Embryonic facial prominence (tissue), 1 donor: ENCODE results near the gene PLCB4.

Source experiments
- DNase-seq: peaks from one replicate; pipeline ENCODE4 v3.0.0-alpha.2; 2016; ENCODE audit errors: extremely low spot score

PLCB4 gene

DNA sequence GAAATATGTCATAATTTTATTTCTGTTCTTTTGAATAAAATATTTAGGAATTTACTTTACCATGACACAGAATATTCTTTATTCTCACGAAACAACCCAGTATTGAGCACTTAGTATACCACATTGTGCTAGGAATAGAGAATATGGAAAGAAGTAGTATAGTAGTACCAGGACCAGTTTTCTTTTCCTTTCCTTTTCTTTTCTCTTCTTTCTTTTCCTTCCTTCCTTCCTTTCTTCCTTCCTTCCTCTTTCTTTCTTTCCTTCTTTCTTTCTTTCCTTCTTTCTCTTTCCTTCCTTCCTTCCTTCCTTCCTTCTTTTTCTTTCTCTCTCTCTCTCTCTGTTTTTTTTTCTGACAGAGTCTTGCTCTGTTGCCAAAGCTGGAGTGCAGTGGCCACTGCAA lies 7.5 kb upstream of the PLCB4 start:
- DNase-seq, result no peak

DNA sequence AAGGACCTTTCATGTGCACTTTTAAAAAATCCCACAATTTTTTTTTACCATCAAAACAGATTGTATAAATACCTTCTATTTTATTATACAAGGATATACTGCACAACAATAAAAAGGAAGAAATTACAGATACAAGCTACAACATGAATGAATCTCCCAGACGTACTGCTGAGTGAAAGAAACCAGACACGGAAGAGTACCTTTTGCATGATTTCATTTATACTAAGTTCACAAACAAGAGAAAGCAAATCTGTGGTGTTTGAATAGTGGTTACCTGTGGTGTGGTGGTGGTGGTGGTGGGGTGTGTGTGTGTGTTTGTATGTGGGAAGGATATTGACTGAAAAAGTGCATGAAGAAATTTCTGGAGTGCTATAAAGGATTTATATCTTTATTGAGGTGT lies 6.8 kb upstream of the PLCB4 start:
- DNase-seq, result no peak

DNA sequence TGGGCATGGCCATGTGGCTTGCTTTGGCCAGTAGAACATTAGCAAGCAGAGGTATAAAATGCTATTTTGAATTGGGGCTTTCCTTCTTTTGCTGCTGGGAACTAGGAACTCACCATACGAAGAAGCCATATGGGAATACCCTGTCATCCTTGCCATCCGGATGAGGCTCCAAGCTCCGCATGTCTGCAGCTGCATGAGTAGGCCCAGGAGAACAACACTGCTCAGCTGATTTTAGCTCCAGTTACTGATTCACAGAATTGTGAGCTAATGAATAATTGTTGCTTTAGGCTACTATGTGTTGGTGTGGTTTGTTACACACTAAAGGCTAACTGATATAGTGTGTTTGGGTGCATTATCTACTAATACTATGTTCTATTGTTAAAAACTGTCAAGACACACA lies 2.7 kb upstream of the PLCB4 start:
- DNase-seq, result no peak

DNA sequence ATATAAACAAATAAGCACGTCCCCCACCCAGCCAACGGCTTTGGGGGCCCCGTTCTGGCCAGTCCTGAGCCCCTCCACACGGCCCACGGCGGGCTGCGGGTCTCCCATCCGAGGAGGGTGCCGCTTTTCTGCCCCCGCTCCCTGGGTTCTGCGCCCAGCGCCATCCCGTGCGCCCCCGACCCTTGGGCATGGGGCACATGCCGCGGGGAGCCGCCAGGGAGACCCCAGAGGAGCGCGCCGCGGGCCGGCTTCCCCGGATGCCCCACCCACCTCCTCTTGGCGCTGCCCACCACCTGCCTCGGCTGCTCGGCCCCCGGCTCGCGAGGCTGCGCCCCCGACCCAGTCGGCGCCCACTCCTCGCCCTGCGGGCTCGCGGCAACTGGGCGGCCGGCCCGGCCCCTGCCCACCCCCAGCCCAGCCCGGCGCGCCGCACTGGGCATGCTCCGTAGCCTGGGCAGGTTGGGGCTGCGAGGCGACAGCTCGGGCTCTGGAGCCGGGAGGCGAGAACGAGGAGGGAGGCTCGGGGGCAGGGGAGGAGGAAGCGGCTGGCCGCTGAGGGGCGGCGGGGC lies 570 bp upstream of the PLCB4 start:
- no peak for DNase-seq

DNA sequence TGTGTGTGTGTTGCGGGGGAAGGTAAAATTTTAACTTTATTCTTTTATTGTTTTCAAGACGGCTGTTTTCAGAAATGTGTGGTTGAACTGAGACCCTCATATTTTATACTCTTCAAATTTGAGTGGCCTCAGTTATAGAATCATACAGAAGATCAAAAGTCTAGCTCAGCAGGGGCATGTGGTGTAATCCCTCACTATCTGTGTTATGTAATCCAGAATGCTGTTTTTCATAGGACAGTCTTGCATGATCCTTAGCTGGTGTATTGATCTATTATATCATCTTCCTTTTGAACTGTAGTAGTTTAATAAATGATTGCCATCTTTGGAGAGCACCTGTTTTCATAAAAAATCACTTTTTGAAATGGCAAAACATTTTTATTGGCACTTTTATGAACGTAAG lies 1.4 kb downstream of the PLCB4 start:
- no peak for DNase-seq

DNA sequence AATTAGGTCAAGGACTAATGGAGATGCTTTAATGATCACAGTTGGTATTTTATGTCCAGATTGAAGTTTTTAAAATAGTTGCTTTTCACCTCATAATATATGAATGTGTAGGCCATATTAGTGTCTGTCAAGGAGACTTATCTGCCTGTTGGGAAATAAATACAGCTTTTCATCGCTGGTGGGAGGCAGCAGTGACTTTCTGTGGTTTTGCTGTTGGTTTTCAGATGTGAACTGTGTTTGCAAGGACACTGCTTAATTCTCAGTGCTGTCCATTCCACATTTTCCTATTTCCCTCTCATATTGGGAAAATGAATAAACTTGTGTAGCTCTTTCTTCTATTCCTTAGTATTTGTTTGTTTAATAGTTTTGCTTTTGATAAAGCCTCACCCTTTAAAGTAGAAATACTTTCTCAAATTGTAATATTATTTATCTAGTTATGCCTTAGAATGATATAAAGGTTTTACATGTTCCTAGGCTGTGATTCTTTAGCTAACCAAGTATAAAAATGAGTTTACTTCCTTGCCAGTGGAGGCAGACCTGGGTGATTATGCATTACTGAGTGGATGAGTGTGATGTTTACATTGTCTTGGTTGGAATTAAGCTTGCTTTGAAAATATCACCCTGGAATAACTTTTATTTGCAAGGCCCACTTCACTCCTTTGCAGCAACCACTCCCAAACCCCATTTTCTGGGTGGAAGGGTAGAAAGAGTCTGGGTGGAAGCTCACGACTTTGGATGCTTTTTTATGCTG lies 3.3 kb downstream of the PLCB4 start:
- no peak for DNase-seq

DNA sequence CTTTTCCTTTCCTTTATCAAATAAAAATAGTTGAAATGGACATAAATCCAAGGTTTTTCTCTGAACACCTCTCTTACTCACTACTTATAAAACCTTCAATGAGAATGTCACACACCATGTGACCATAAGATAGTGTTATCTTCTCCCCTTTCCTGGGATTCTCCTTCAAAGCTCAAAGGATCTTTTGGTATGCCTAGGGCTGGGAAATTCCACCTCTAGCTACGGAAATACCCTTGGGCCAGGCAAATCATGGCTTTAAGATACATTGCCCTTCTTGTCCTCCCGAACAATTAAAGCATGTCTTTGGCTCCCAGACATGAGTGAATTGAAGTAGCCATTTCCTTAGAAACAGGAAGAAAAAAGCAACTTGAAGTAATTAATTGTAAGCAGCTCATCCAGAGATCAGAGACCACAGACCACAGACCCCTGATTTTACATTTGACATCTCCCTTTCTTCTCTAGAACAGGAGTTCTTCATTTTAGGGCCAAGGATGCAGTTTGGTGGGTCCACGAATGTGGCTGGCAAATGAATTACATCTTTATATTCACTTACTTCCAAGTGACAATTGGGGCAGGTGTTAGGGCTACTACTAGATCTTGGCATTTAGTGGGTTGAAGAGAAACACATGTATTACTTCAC lies 4.1 kb downstream of the PLCB4 start:
- no peak for DNase-seq

DNA sequence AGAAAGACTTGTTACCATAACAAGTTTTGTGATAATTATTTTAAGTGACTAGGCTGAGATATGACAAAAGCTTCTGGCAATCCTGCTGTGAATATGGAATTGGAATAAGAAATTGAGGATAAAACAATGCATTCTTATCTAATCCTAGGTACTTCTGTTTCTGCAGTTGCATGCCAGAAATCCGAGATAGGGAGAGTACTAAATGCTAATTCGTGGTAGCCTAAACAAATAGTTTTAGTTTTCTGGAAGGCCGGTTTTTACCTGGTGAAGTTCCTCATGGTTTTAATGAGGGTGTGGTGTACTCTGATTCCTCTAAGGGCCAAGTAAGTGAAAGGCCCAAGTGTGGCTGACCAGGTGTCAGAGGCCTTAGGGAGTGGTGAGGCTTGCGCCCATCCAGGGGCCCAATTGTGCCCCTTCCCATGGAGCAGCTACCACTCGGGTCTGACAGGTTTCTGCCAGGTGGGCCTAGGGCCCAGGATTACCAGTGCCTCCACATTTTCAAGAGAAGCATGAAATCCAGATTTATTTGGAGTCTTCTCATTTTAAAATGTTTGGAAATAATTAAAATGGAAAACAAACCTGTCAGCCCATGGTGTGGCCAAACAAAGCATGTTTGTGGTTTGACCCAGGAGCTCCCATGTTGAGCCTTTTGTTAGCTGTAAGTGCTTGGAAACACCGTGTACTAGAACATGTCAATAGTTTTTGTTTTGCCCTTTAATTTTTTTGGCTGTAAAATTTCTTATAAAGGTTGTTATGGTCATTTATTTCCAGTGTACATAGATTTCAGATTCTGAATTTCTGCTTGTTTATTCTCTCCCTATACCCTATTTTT lies 6.6 kb downstream of the PLCB4 start:
- no peak for DNase-seq

DNA sequence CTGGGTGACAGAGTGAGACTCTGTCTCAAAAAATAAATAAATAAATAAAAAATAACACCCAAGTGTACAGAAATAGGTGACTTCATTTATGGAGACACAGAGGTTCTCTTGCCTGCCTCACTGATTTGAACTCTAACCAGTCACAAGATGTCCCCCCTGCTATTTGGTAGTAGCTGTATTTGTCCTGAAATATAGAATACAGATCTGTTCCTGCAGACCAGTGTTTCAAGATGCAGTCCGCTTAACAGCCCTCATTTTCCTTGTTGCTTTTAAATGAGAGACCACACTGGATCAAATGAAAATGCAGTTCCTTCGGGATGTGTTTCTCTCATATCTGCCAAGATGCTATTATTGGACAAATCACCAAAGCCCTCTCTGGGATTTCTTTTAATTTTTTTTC lies 7.6 kb downstream of the PLCB4 start:
- DNase-seq, result no peak

DNA sequence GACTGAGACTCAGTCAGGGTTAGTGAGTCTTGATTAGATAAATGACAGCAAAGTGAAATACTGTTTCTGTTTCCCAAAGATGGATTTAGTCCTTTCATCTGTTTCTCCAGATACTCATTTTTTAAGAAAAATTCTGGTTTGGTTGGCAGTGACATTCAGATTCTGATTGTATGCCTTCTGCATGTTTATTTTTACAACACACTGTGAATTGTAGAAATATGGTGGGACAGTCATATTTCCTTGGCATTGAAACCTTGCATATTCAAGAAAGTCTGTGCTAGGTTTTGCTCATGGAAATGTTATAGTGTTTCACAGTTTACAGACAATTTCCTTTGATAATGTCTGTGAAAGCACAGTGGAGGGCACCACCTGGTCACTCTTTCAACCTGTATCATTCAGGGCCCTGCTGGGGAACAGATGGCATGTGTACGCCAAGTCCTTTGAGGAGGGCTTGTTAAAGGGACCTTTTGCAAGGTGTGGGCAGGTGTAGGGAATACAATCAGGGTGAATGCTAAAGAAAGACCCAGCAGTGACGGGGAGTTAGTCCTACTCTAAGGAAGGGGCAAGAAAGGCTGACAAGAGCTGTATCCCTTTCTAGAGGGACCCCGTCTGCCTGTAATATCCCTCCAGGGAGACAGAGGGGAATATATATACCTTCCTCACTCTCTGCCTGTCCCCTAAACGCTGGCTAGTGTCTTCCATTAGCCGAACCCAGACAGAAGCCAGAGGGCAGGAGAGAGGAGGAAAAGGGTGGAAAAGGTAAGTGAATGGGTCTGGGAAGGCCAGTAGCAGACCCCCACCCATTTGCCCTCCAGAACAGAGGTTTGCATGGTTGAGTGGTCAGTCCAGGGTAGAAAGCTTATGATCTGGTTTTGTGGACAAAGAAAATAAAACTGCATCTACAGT lies 10.2 kb downstream of the PLCB4 start:
- no peak for DNase-seq

DNA sequence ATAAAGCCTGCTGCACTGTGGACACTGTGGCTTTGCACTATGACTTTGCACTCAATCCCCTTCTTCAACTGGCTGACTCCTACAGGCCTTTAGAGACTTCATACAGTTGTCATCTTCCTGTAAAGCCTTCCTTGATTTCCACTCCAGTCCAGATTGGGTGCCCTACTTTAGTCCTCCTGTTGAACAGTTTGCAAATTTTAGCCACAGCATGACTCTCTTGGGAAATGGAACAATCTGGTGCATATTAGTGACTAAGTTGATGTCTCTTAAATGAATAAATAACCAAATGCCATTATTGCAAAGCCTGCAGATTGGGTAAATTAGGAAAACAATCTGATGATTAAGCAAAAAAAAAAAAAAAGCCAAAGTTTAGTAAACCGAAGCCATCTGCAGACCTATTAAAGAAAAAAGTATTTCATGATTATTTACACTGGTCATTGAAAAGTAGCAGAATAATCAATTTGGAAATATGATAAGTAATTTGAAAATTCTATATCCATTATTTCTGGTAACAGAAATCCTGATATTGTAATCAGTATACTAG lies 12.6 kb downstream of the PLCB4 start:
- DNase-seq, result no peak

DNA sequence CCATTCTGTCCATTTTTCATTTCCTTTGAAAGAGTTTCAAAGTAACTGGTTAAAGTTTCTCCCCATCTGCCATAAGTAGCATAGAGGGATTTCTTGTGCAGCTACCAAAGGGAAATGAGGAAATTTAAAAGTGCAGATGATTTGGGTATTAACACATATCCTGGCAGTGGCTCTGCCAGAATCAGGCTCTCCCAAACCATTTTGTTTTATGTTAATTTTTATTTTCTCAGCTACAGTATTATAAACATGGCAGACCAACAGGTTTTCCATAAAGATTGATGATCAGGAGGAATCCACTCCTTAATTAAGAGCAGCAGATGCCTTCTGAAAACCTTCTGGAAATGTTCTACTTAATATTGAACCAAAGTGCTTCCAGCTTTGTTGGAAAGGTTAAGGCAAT lies 13.9 kb downstream of the PLCB4 start:
- DNase-seq, result no peak

DNA sequence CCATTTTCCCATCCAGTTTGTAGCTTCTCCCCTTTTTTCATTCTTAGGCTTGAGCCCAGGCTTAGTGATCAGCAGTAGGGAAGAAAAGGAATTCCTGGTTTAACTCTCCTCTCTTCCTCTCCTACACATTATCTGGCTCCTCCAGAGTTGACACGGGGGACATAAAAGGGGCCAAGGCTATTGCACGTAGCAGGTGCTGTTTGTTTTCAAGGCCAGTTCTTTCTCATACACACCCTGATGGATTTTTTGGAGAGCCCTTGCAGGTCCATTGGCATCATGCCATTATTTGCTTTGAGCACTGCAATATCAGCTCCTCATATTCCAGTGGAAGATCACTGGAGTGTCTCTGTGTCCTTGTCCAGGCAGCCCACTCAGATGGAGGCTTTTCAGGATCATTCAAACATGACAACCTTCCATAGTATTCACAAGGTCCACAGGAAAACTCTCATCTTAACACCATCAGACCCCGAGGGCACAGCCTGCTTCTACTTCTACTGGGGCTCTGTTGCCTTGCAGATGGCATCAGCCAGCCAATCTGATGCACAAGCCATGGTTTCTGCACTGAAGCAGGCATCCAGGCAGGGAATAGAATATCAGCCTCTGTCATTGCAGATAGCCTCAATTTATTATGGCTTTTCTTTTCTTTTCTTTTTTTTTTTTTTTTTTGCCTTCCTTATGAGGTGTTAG lies 18.8 kb downstream of the PLCB4 start:
- no peak for DNase-seq

DNA sequence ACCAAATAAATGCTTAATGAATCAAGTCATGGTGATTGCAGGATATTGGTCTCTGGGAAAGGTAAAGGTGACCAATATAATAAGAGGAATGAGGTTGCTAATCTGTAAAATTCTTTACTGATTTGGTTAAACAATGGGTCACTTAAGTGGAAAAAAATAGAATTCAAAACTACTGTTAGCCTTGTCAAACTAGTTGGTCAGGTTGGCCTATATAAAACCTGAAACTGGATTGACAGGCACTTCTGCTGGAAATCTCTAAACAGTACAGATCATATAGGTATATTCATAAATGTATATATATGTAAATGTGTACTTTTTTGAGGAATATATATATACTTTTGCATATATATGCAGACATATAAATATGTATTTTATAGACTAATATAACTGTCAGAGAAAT lies 19.7 kb downstream of the PLCB4 start:
- DNase-seq, result no peak

DNA sequence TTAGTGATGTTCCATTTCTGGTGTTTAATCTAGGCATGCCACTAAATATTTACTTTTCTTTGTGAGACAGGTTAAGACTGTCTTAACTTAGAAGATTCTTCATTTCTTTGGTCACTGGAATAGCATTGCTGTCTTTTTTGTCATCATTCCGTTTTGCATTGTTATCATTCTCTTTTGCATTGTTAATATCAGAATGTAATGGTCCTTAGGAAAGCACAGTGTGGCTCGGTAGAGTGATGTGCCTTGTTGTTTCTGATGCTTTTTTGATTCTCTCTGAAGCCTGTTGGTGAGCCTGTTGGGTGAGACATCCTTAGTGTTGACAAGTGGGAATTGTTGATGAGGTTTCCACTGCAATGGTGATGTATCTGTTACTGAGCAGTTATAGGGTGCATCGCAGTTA lies 23.2 kb downstream of the PLCB4 start:
- no peak for DNase-seq

DNA sequence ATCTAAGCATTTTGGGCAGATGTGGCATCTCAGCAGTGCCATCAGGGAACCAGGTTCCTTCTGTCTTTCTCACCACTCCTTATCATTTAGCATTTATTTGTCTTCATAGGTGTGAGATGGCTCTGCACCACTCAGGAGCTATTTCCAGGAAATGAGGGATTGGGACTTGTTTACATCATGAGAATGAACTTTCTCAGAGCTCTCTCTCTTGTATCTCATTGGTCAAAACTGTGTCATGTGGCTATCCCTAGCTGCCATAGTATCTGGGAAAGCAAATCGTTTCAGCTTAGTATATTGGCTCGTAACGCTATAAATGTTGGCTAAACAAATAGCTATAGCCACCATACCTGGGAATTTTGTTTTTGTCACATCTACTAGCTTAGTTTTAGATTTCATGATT lies 23.8 kb downstream of the PLCB4 start:
- DNase-seq, result no peak

DNA sequence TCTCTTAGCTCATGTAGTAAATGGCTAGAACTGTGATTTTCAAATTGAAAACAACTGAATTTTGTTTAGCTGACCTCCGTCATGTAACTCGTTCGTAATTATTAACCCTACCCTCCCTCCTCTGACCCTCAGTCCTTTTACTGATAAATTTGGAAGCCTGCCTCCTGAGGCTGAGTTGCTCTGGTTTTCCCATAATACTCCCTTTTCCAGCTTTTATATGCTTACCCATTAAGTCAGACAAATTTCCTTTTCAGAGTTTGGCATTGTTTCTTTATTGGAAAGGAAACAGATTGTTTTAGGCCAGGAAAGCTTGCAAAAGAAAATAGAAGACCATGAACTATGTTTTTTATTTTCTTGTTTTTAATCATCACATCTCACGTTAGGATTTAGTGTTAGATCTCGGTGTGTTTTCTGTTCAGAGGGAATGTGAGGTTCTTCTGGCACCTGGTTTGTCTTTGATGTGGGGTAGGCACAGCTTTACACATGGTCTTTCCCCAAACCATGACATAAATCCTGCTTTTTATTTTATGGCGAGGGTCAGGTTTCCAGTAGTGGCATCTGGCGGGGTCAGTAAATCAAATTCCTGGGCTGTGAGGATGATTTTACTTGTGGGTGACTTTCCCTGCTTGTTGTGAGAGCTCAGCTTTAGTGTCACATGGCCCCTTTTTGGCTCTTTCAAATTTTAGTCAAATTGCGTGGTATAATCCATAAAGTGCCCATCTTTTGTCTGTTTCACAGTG lies 24.5 kb downstream of the PLCB4 start:
- no peak for DNase-seq

DNA sequence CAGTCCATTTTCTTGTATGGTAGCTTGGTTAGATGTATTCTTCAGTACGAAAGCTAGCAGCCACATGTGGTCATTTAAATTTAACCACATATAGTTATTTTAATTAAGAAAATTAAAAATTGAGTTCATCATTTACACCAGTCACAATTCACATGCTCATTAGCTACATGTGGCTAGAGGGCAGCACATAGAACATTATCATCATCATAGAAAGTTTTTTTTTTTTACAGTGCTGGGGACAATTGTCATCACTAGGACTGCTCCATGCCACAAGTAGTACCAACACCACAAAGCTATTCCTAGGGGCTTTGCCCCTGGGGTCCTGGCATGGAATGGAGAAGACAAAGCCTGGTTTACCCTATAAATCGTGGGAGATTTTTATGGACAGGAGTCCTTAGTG lies 30.5 kb downstream of the PLCB4 start:
- no peak for DNase-seq

DNA sequence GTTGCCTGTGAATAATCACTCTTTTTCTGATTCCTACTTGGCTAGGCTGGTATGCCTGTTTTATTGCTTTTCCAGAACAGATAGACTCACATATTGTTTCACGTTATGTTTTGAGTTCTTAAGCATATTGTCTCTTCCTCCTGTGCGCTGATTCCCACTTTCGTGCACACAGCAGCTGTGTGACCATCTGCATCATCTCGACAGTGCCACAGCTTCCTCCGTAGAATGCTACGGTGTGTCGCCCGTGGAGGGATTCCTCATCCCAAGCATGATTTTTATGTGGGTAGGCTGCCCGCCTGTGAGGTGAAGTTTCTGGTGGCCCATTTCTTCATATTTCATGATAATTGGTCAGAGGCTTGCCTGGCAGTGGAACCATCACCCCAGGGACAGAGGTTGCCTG lies 31.8 kb downstream of the PLCB4 start:
- DNase-seq, result no peak

DNA sequence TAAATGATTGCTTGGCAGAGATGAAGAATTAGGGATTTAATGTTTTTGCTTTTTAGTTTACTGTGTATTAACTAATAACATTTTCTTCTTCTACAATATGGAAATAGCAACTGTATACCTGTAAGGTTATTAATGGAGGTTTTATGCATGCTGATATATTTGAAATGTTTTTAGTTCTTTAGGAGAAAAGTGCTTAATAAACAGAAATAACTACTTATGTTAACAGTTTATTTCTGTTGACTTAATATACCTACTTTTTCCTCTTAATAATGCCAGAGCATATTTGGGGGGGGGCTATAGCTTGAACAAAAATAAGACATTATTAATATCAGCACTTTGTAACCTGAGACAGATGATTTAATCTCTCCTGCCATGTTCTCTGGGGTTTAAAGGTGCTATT lies 33.6 kb downstream of the PLCB4 start:
- no peak for DNase-seq
